KG1 (cell line): ENCODE measurements around the gene NELL1.

Experiments used
- DNase-seq: peaks from one replicate; lab custom pipeline; 2025; lab: John Stamatoyannopoulos, UW

NELL1 gene

GRCh38 chr11:21421711-21422329, 752.4 kb downstream of the NELL1 start:
- no peak for DNase-seq

- no peak for DNase-seq
Measured at GRCh38 chr11:21426931-21427330, 757.5 kb downstream of the NELL1 start.

DNA sequence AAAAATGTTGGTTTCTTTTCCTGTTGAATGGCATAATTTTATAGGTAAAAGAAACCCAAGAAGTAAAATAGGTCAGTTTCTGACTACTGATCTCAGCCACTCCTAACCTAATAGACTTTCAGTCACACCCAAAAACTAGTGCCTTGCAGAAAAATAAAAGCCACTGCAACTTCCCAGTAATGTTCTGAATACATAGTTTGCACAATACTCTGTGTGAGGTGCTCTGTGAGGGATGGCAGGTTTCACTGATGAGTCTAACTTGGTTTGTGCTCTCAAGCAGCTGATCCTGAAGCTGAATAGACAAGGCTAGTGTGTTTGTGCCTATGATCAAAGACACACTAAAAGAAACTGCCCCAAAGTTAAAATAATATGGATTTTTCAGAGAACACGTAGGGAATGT, 758.3 kb downstream of the NELL1 start:
- DNase-seq = no peak

GRCh38 chr11:21428796-21429195, 759.4 kb downstream of the NELL1 start:
- no peak for DNase-seq

GRCh38 chr11:21429401-21429800, 760.0 kb downstream of the NELL1 start:
- no peak for DNase-seq

GRCh38 chr11:21430537-21430936, 761.2 kb downstream of the NELL1 start:
- no peak for DNase-seq

GRCh38 chr11:21446939-21447590, 777.7 kb downstream of the NELL1 start:
- DNase-seq = no peak

DNA sequence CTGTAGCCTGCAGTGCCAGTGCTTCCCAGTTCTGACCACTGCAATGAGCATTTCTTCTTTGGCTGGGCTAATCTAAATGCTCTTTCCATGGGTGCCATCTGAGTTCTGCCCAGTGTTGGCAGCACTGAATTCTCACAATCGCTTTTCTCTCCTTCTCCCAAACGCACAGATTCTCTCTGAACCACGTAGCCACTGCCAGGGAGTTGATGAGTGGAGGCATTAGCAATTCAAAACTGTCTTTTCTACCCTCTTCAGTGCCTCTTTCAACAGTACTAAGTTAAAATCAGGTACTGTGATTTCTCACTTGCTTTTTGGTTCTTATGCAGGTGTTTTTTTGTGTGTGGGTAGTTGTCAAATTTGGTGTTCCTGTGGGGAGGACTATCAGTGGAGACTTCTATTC, 778.5 kb downstream of the NELL1 start:
- DNase-seq = no peak

- DNase-seq = no peak
Measured at GRCh38 chr11:21456186-21456585, 786.8 kb downstream of the NELL1 start.

- DNase-seq = no peak
Measured at GRCh38 chr11:21460082-21460481, 790.7 kb downstream of the NELL1 start.

DNA sequence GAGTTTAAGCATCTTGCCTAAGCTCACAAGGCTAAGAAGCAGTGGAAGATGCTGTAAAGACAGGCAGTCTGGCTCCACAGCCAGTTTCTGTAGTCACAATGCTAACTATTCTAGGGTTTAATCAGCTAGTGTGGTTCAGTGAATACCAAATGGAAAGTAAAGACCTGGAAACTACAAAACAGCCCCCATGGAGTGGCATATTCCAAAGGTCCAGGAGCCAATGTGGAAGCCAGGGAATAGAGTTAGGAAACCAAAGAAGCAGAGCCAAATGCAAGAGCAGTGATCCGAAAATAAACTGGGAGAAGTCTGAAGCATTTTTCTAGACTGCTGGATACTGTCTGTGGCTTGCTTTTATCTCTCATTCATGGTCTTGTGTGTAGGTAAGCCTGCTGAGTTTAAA, 792.3 kb downstream of the NELL1 start:
- no peak for DNase-seq

DNA sequence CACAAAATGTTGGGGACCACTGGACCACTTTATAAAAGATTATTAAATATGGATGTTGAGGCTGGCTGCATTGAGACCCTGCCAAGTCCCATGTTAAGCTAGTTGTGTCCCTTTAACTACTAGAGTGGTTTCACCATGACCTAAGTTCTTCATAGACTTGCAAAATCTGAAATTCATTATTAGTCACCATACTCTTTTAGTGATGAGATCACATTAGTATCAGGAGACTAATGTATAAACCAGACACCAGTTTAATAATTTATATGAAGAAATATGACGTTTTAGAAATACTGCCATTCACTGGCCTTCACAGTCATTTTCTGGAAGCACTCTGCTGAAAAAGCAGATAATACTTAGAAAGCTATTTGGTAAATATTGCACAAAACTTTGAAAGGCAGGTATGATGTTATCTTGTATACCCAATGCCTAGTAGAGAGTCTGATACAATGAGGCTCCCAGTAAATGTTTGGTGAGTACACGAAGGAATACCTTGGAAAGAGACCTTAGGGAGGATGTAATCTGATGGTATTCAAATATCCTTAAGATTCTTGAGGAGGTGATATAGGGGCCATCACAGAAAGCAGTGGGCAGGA, 795.3 kb downstream of the NELL1 start:
- DNase-seq = no peak

GRCh38 chr11:21465203-21465602, 795.8 kb downstream of the NELL1 start:
- no peak for DNase-seq

- DNase-seq = no peak
Measured at GRCh38 chr11:21465920-21466319, 796.5 kb downstream of the NELL1 start.

GRCh38 chr11:21470521-21470920, 801.1 kb downstream of the NELL1 start:
- DNase-seq = no peak

GRCh38 chr11:21472261-21472660, 802.9 kb downstream of the NELL1 start:
- DNase-seq = no peak

GRCh38 chr11:21474529-21474928, 805.1 kb downstream of the NELL1 start:
- DNase-seq = no peak

DNA sequence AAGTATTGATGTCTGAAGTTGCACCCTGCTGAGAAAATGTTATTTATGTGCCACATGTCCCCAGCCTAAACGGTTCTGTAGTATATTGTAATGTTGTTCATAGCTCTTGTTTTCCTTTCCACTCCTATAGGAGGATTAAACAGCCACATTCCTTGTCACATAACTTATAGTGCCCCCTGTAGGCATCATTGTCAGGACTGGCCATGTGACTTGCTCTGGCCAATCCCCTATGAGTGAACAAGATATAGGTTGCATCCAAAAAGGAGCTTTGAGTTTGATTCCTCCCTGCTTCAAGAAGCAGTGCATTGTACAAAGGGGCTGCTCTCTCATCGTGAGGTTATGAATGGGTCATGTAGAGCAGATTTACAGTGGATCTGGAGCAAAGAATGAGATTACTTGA, 805.9 kb downstream of the NELL1 start:
- DNase-seq = no peak

GRCh38 chr11:21476588-21476987, 807.2 kb downstream of the NELL1 start:
- DNase-seq = no peak

GRCh38 chr11:21480240-21480639, 810.9 kb downstream of the NELL1 start:
- no peak for DNase-seq

- DNase-seq = no peak
Measured at GRCh38 chr11:21481255-21481654, 811.9 kb downstream of the NELL1 start.

GRCh38 chr11:21484039-21484438, 814.7 kb downstream of the NELL1 start:
- DNase-seq = no peak

DNA sequence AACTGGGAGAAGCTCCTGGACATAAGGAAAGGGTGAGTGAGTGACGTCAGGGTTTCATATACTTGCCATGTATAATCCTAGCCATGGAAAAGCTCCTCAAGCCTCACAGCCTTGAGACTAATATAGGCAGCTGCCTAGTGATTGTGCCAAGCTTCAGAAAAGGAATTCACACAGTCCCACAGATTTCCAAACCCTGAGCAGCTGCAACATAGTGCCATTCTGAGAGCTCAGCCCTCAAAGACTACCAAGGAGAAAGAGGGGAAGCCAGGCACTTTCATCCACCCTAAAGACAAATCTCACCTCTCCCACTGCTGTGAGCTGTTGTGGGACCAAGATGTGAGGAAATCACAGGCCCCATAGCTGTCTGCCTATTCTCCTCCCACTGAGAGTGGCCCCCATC, 815.6 kb downstream of the NELL1 start:
- no peak for DNase-seq

- DNase-seq = no peak
Measured at GRCh38 chr11:21485426-21485825, 816.0 kb downstream of the NELL1 start.
